HK-2 (cell line): ENCODE results near the gene G3BP1.
A peak's percentile ranks its signal among the peaks of the same experiment; 100 is the strongest.
"Not testable (repeated sequence)": the region's sequence is repeated elsewhere in the genome, so short reads cannot be mapped to it uniquely, and the experiment has no call there.

Source experiments
- DNase-seq: peaks from one replicate; pipeline ENCODE4 v3.0.0-alpha.2; 2018; ENCODE audit not compliant: unreplicated experiment

The G3BP1 gene

GRCh38 chr5:151771259-151772028 is at the start of gene G3BP1:
Gene G3BP1, plus strand, starts transcription at chr5:151771954. Its CDS starts 14,667 bp downstream, at chr5:151786621.
- DNase-seq, result peak; percentile 97

GRCh38 chr5:151722546-151722945 is 49.2 kb upstream of the G3BP1 start:
- DNase-seq, result no peak

GRCh38 chr5:151724360-151724759 is 47.4 kb upstream of the G3BP1 start:
- DNase-seq, result no peak

GRCh38 chr5:151729597-151729996 is 42.2 kb upstream of the G3BP1 start:
- not testable (repeated sequence) for DNase-seq

GRCh38 chr5:151730381-151730780 is 41.4 kb upstream of the G3BP1 start:
- no peak for DNase-seq

GRCh38 chr5:151733358-151734063 is 38.2 kb upstream of the G3BP1 start:
- DNase-seq, result no peak

GRCh38 chr5:151734064-151734408 is 37.7 kb upstream of the G3BP1 start:
- no peak for DNase-seq

GRCh38 chr5:151735646-151736045 is 36.1 kb upstream of the G3BP1 start:
- DNase-seq, result no peak

GRCh38 chr5:151737431-151737830 is 34.3 kb upstream of the G3BP1 start:
- DNase-seq, result no peak

GRCh38 chr5:151738125-151738848 is 33.5 kb upstream of the G3BP1 start:
- no peak for DNase-seq

GRCh38 chr5:151739395-151739794 is 32.4 kb upstream of the G3BP1 start:
- DNase-seq, result no peak

GRCh38 chr5:151739939-151740335 is 31.8 kb upstream of the G3BP1 start:
- DNase-seq, result no peak

GRCh38 chr5:151740336-151740942 is 31.3 kb upstream of the G3BP1 start:
- DNase-seq, result peak; percentile 74

GRCh38 chr5:151740958-151741373 is 30.8 kb upstream of the G3BP1 start:
- peak; percentile 54 for DNase-seq

- DNase-seq, result peak; percentile 56
Observed at GRCh38 chr5:151741678-151742423, 29.9 kb upstream of the G3BP1 start.

- peak; percentile 35 for DNase-seq
Observed at GRCh38 chr5:151742870-151743294, 28.9 kb upstream of the G3BP1 start.

- no peak for DNase-seq
Observed at GRCh38 chr5:151743530-151743929, 28.2 kb upstream of the G3BP1 start.

- DNase-seq, result peak; percentile 76
Observed at GRCh38 chr5:151745071-151745705, 26.6 kb upstream of the G3BP1 start.

- DNase-seq, result no peak
Observed at GRCh38 chr5:151750121-151750520, 21.6 kb upstream of the G3BP1 start.

GRCh38 chr5:151751091-151751490 is 20.7 kb upstream of the G3BP1 start:
- DNase-seq, result no peak

GRCh38 chr5:151751593-151751992 is 20.2 kb upstream of the G3BP1 start:
- DNase-seq, result no peak
